ENCODE results near the gene PSME4.
"Not testable (repeated sequence)": the region's sequence is repeated elsewhere in the genome, so short reads cannot be mapped to it uniquely, and the experiment has no call there.

Gene PSME4

DNA sequence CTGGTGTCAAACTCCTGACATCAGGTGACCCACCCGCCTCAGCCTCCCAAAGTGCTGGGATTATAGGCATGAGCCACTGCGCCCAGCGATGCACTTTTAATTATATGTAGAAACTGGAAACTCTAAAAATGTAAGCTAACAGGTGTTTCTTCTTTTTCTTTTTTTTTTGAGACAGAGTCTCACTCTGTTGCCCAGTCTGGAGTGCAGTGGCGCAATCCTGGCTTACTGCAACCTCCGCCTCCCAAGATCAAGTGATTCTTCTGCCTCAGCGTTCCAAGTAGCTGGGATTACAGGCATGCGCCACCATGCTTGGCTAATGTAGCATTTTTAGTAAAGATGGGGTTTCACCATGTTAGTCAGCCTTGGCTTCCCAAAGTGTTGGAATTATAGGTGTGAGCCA, 129.1 kb downstream of the PSME4 start:
- DNase-seq = not testable (repeated sequence)

GRCh38 chr2:53840580-53840979, 130.2 kb downstream of the PSME4 start:
- DNase-seq = no peak

GRCh38 chr2:53829980-53830290, 140.9 kb downstream of the PSME4 start:
- not testable (repeated sequence) for DNase-seq

DNA sequence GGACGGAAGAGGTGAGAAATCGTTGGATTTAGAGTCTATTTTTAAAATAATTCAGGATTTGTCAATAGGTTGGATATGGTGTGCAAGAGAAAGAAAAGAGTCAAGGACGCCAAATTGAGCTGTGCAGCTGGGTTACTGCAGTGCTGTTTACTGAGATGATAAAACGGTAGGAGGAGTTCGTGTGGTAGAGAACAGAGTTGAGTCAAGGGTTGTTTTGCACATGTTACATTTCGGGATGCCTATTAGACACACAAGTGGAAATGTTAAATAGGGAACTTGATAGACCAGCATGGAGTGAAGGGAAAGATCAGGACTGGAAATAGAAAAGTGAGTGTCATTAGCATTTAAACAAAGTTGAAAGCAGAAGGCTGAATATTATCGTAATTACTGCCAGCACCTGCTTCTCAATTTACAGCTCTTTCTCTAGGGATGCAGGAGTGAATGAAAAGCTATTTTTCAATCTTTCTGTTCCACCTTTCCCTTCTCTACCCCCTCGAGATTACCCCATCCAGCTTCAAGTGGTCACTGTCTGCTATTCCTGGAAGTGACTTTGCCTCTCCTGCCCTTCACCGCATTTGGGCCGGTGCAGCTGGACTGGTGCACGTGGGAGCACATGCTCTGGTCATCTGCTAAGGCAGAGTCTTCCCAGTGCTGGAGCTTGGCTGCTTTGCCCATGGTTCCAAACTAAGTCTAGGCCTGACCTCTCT, 141.4 kb downstream of the PSME4 start:
- peak; percentile 30 for DNase-seq

DNA sequence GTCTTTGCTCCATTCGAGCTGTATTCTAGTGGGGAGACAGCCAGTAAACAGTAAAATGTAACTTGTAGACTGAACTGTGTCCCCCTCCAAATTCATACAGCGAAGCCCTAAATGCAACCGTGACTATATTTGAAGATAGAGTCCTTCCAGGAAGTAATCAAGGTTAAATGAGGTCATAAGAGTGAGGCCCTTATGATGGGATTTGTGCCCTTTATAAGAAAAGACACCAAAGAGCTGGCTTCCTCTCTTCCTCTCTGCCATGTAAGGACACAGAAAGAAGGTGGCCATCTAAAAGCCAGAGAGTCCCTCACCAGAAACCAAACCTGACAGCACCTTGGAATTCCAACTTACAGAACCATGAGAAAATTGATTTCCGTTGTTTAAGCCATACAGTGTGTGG, 142.5 kb downstream of the PSME4 start:
- DNase-seq = no peak

DNA sequence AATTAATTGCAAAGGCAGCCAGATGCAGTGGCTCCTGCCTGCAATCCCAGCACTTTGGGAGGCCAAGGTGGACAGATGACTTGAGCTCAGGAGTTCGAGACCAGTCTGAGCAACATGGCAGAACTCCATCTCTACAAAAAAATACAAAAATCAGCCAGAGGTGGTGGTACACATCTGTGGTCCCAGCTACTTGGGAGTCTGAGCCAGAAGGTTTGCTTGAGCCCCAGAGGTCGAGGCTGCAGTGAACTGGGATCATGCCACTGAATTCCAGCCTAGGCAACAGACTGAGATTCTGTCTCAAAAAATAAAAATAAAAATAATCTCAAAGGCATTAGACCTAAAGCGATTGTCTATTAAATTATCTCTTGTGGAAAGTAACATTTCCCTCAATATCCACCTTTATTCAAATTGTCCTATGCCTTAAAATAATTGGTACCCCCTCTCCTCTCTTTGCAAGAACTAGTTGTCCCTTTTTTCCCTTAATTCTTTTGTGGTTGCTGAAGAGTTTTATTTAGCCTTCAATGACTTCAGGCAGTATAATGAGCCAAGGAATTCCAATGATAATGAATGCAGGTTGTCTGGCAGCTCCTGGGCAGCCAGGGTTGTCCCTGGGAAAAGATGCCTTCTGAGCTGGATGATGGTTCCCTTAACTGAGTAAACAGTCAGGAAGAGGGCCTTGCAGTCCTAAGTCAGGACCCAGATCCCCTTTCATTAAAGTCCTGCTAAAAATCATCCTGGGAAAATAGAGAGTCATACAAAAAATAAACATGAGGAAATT, 143.2 kb downstream of the PSME4 start:
- DNase-seq = no peak

- DNase-seq = no peak
Observed at GRCh38 chr2:53826587-53827397, 144.0 kb downstream of the PSME4 start.

DNA sequence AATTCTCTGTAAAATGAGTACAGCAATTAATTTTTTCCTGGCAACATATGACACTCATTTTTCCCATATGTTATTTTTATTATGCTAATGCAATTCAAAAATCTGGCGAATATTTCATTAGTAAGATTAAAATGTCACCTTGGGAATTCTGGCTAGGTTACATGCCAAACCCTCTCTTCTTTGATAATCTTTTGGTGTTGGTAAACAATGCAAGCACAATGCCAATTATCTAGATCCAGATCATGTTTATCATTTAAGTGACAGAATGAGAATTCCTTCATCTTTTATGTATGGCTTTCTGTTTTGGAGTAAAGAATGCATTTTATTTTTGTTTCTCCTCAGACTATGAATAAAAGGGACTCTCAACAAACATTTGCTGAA, 144.8 kb downstream of the PSME4 start:
- DNase-seq = no peak

DNA sequence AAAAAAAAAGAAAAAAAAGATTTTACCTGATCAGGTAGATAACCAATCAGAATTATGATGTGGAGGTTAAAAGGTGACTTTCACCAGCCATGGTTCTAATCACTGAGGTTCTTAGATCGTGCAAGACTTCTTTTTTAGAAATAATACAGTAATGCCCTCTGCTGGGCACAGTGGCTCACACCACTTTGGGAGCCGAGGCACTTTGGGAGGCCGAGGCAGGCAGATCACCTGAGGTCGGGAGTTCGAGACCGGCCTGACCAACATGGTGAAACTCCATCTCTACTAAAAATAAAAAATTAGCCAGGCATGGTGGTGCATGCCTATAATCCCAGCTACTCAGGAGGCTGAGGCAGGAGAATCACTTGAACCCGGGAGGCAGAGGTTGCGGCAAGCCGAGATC, 147.2 kb downstream of the PSME4 start:
- DNase-seq = not testable (repeated sequence)

GRCh38 chr2:53821810-53822209, 149.0 kb downstream of the PSME4 start:
- DNase-seq = no peak

- no peak for DNase-seq
Observed at GRCh38 chr2:53820711-53821110, 150.1 kb downstream of the PSME4 start.

GRCh38 chr2:53820048-53820447, 150.7 kb downstream of the PSME4 start:
- no peak for DNase-seq

- no peak for DNase-seq
Observed at GRCh38 chr2:53819634-53820033, 151.2 kb downstream of the PSME4 start.

DNA sequence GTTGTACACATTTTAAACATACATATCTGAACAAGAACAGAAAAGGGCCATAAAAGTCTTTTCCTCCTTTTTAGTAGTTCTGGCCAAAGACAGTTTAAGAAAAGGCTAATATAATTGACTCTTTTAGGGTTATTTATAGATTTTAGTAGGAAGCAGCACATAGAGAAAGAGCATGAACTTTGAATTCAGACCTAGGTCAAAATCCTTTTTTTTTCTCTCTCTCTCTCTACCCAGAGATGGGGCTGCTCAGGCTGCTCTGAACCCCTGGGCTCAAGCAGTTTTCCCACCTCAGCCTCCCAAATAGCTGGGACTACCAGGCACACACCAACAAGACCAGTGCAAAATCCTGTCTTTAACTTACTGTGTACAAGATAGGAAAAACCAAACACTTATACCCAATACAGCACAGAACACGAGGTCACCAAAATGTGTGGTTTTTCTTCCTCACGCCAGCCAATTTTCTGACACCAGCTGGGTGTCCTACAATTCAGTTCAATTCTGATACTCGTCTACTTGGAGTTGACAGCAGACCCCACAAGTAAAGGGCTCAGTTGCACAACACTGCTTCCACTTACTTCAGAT, 151.8 kb downstream of the PSME4 start:
- DNase-seq = no peak
